A673 (cell line): ENCODE data around the gene CEBPA. TPM values are rescaled to one million over a fixed set of nuclear protein-coding genes. Genes with fewer than 3 reads are reported as not detected.

Experiments used
- BruUV-seq: library from RNA; stranded (reverse); fragments of 400-500 nt; replicated peaks from 2 replicates; lab custom pipeline; 2021; lab: Mats Ljungman, UMichigan
- CTCF ChIA-PET: fragments of 300-600 bp; sonication (Branson Sonifier 250); formaldehyde crosslinking; loops from one replicate; lab custom pipeline; 2022; ENCODE audit warnings: antibody characterized with exemption; lab: Charles Lee
- POLR2A ChIA-PET: fragments of 300-600 bp; sonication (Branson Sonifier 250); formaldehyde crosslinking; loops from one replicate; lab custom pipeline; 2022; ENCODE audit warnings: antibody characterized with exemption; ENCODE audit not compliant: low non-redundant PET; lab: Charles Lee
- DNase-seq: peaks from one replicate; pipeline ENCODE4 v3.0.0-alpha.2; 2015; ENCODE audit warnings: low spot score
- H3K27ac ChIP-seq: fragments of 200-600 bp; sonication (generic); 2 replicates; pipeline ENCODE4 v1.5.1; 2016; ENCODE audit warnings: mixed run types, low read depth, mild to moderate bottlenecking, mixed read lengths, antibody characterized with exemption, low read length; ENCODE audit not compliant: poor library complexity, severe bottlenecking
- H3K27me3 ChIP-seq: fragments of 200-600 bp; sonication (generic); replicated peaks from 2 replicates; pipeline ENCODE4 v1.6.1; 2017; ENCODE audit warnings: mixed run types, low read depth, mild to moderate bottlenecking, mixed read lengths, antibody characterized with exemption, low read length; ENCODE audit not compliant: insufficient read depth, poor library complexity
- H3K36me3 ChIP-seq: fragments of 200-600 bp; sonication (generic); 2 replicates; pipeline ENCODE4 v1.6.1; 2016; ENCODE audit warnings: mixed run types, mild to moderate bottlenecking, mixed read lengths, antibody characterized with exemption, low read length; ENCODE audit not compliant: insufficient read depth, poor library complexity, severe bottlenecking
- H3K4me1 ChIP-seq: fragments of 200-600 bp; sonication (generic); 2 replicates; pipeline ENCODE4 v1.6.1; 2017; ENCODE audit warnings: mixed run types, mild to moderate bottlenecking, mixed read lengths, antibody characterized with exemption, low read length; ENCODE audit not compliant: insufficient read depth, poor library complexity, severe bottlenecking
- H3K4me3 ChIP-seq: fragments of 200-600 bp; sonication (generic); 2 replicates; pipeline ENCODE4 v1.5.1; 2016; ENCODE audit warnings: low read depth, mixed run types, mild to moderate bottlenecking, mixed read lengths, low read length; ENCODE audit not compliant: poor library complexity, severe bottlenecking
- H3K9me3 ChIP-seq: fragments of 200-600 bp; sonication (generic); 2 replicates; pipeline ENCODE4 v1.6.1; 2016; ENCODE audit warnings: mixed run types, low read depth, mild to moderate bottlenecking, mixed read lengths, antibody characterized with exemption, low read length; ENCODE audit not compliant: poor library complexity, severe bottlenecking
- CTCF ChIP-seq: fragments of 300-800, 200-600 bp; sonication (generic); conservative IDR thresholded peaks from 2 replicates; pipeline ENCODE4 v1.5.1; 2017; ENCODE audit warnings: low read depth, mild to moderate bottlenecking, antibody characterized with exemption, low read length, moderate library complexity, mixed read lengths
- EZH2 ChIP-seq: fragments of 200-600 bp; sonication (generic); IDR thresholded peaks from 2 replicates; pipeline ENCODE4 v1.6.1; 2017; ENCODE audit warnings: borderline replicate concordance, low read depth, mild to moderate bottlenecking, mixed read lengths, antibody characterized with exemption, low read length; ENCODE audit not compliant: poor library complexity, severe bottlenecking
- intact Hi-C: fragments of 100-400 bp; cut with micrococcal nuclease; formaldehyde crosslinking; loops from one replicate; pipeline ENCODE4 v1.10.0; 2022; ENCODE audit not compliant: unreplicated experiment
- total RNA-seq: library from RNA; stranded (reverse); gene quantifications from 2 replicates; pipeline ENCODE4 v1.2.3, GENCODE V29; 2021

The CEBPA gene
- total RNA-seq, 1 experiment from 2014 or later: 1.4 TPM

- no peak for DNase-seq
- no peaks in the 10 kb centered on the region for H3K27me3 ChIP-seq
- TF ChIP-seq CTCF: no peak
- no peak for TF ChIP-seq EZH2
- no peak overlapping the region for H3K4me3 ChIP-seq
- no peak overlapping the region for H3K27ac ChIP-seq
- ChIA-PET CTCF (no interaction called here), POLR2A (no interaction called here)
- intact Hi-C loops: no loop called here
- no peaks in the 10 kb centered on the region for H3K4me1 ChIP-seq
- H3K36me3 ChIP-seq: no peaks in the 10 kb centered on the region
- BruUV-seq: no TSS peak
- no peaks in the 10 kb centered on the region for H3K9me3 ChIP-seq
Measured at GRCh38 chr19:33310606-33311325, 8.4 kb upstream of the CEBPA start.

- H3K36me3 ChIP-seq: no peaks in the 10 kb centered on the region
- H3K4me1 ChIP-seq: no peaks in the 10 kb centered on the region
- H3K9me3 ChIP-seq: no peaks in the 10 kb centered on the region
- ChIA-PET POLR2A (no interaction called here), CTCF (no interaction called here)
- intact Hi-C loops: no loop called here
- no peak overlapping the region for H3K27ac ChIP-seq
- no peak overlapping the region for H3K4me3 ChIP-seq
- TF ChIP-seq CTCF (no peak), EZH2 (no peak)
- no peak for DNase-seq
- BruUV-seq: no TSS peak
- H3K27me3 ChIP-seq: no peaks in the 10 kb centered on the region
Measured at GRCh38 chr19:33309826-33310225, 7.5 kb upstream of the CEBPA start.

GRCh38 chr19:33306853-33307792 lies 4.8 kb upstream of the CEBPA start:
- H3K9me3 ChIP-seq: no peaks in the 10 kb centered on the region
- H3K4me3 ChIP-seq: no peak overlapping the region
- ChIA-PET POLR2A (no interaction called here), CTCF (no interaction called here)
- DNase-seq: no peak
- intact Hi-C loops: no loop called here
- H3K36me3 ChIP-seq: no peaks in the 10 kb centered on the region
- H3K27me3 ChIP-seq: peaks cover 7% of the 10 kb centered on the region
- TF ChIP-seq CTCF (no peak), EZH2 (no peak)
- no peak overlapping the region for H3K27ac ChIP-seq
- no peaks in the 10 kb centered on the region for H3K4me1 ChIP-seq
- no TSS peak for BruUV-seq
